ENCODE data around the gene LRMDA. TPM values are rescaled to one million over a fixed set of nuclear protein-coding genes. Genes with fewer than 3 reads are reported as not detected.

LRMDA gene
- total RNA-seq, 1 donor from 2014 or later: not detected

GRCh38 chr10:75476569-75476968 lies 45.1 kb downstream of the LRMDA start:
- H3K4me1 Mint-ChIP-seq: no peaks in the 10 kb centered on the region
- no peak for TF ChIP-seq CTCF (IDR thresholded peaks at IDR 0.05)
- H3K9me3 Mint-ChIP-seq: peaks cover 4% of the 10 kb centered on the region
- intact Hi-C loops (cut with micrococcal nuclease): no loop called here
- ATAC-seq (ENCODE audit: low read depth): no peak
- H3K27me3 Mint-ChIP-seq: no peaks in the 10 kb centered on the region
- H3K4me3 Mint-ChIP-seq: no peak overlapping the region
- H3K27ac Mint-ChIP-seq: no peak overlapping the region
- POLR2A ChIA-PET: no interaction called here
- CTCF ChIA-PET: no interaction called here
- no peaks in the 10 kb centered on the region for H3K36me3 Mint-ChIP-seq (ENCODE audit: low read depth)
- no peak for DNase-seq

- H3K36me3 Mint-ChIP-seq (ENCODE audit: low read depth): no peaks in the 10 kb centered on the region
Measured at GRCh38 chr10:75476985-75477384, 45.6 kb downstream of the LRMDA start.

GRCh38 chr10:75477680-75478079 lies 46.3 kb downstream of the LRMDA start:
- intact Hi-C loops (cut with micrococcal nuclease): no loop called here
- ATAC-seq (ENCODE audit: low read depth) (no peak), DNase-seq (no peak)
- Mint-ChIP-seq H3K4me1 (no peaks in the 10 kb centered on the region), H3K27me3 (no peaks in the 10 kb centered on the region), H3K9me3 (peaks cover 4% of the 10 kb centered on the region), H3K4me3 (no peak overlapping the region), H3K27ac (no peak overlapping the region), H3K36me3 (ENCODE audit: low read depth) (no peaks in the 10 kb centered on the region)
- ChIA-PET POLR2A (no interaction called here), CTCF (no interaction called here)
- TF ChIP-seq CTCF (IDR thresholded peaks at IDR 0.05): no peak

More at GRCh38 chr10:75476985-75477384, 45.6 kb downstream of the LRMDA start:
- ATAC-seq (ENCODE audit: low read depth) (no peak), DNase-seq (no peak)
- Mint-ChIP-seq H3K4me1 (no peaks in the 10 kb centered on the region), H3K27ac (no peak overlapping the region), H3K27me3 (no peaks in the 10 kb centered on the region), H3K9me3 (peaks cover 4% of the 10 kb centered on the region), H3K4me3 (no peak overlapping the region)
- no peak for TF ChIP-seq CTCF (IDR thresholded peaks at IDR 0.05)
- ChIA-PET POLR2A (no interaction called here), CTCF (no interaction called here)
- intact Hi-C loops (cut with micrococcal nuclease): no loop called here

GRCh38 chr10:75480374-75480773 lies 49.0 kb downstream of the LRMDA start:
- ChIA-PET POLR2A (no interaction called here), CTCF (no interaction called here)
- no peak for DNase-seq
- no peaks in the 10 kb centered on the region for H3K9me3 Mint-ChIP-seq
- H3K27ac Mint-ChIP-seq: no peak overlapping the region
- no peak for TF ChIP-seq CTCF (IDR thresholded peaks at IDR 0.05)
- no peaks in the 10 kb centered on the region for H3K27me3 Mint-ChIP-seq
- H3K4me1 Mint-ChIP-seq: no peaks in the 10 kb centered on the region
- no peaks in the 10 kb centered on the region for H3K36me3 Mint-ChIP-seq (ENCODE audit: low read depth)
- no peak overlapping the region for H3K4me3 Mint-ChIP-seq
- no peak for ATAC-seq (ENCODE audit: low read depth)
- intact Hi-C loops (cut with micrococcal nuclease): no loop called here

- Mint-ChIP-seq H3K4me1 (no peaks in the 10 kb centered on the region), H3K27me3 (peaks cover 5% of the 10 kb centered on the region), H3K4me3 (no peak overlapping the region), H3K9me3 (no peaks in the 10 kb centered on the region), H3K27ac (no peak overlapping the region), H3K36me3 (ENCODE audit: low read depth) (no peaks in the 10 kb centered on the region)
- ATAC-seq (ENCODE audit: low read depth): no peak
- intact Hi-C loops (cut with micrococcal nuclease): no loop called here
- POLR2A ChIA-PET: no interaction called here
- CTCF ChIA-PET: no interaction called here
- no peak for DNase-seq
- TF ChIP-seq CTCF (IDR thresholded peaks at IDR 0.05): no peak
Measured at GRCh38 chr10:75483188-75483587, 51.8 kb downstream of the LRMDA start.

All from activated B cell treated with CpG ODN at 0.5 μM for 24 hours (primary cell).